G401.6 (cell line): ENCODE data around the gene TMEM184B.
A peak's percentile ranks its signal among the peaks of the same experiment; 100 is the strongest.
"Not testable (repeated sequence)": the region's sequence is repeated elsewhere in the genome, so short reads cannot be mapped to it uniquely, and the experiment has no call there.

Source experiments
- FAIRE-seq: peaks from 2 replicates; lab custom pipeline; 2012; peaks lifted over from hg19 to GRCh38; lab: Jason Lieb, UNC

Gene TMEM184B

DNA sequence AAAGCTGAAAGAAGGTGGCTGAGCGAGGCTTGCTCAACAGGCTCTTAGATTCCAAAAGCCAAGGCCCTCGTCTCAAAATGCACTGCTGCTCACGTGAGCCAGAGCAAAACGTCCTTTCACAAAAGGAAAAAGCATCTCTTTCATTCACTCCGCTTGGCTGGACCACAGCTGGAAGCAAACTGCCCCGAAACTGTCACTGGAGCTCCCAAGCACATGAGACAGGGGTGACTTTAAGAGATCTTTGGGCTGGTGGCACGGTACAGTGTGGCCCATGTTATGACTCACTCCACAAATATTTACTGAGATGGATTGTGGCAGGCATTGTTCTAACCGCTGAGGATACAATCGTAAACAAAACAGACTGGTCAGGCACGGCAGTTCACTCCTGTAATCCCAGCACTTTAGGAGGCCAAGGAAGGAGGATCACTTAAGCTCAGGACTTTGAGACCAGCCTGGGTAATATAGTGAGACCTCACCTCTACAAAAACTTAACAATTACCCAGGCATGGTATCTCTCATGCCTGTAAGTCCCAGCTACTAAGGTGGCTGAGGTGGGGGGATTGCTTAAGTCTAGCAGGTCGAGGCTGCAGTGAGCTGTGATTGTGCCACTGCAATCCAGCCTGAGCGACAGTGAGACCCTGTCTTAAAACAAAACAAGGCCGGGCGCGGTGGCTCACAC is 94.7 kb downstream of the TMEM184B start:
- peak; percentile 83 for FAIRE-seq

DNA sequence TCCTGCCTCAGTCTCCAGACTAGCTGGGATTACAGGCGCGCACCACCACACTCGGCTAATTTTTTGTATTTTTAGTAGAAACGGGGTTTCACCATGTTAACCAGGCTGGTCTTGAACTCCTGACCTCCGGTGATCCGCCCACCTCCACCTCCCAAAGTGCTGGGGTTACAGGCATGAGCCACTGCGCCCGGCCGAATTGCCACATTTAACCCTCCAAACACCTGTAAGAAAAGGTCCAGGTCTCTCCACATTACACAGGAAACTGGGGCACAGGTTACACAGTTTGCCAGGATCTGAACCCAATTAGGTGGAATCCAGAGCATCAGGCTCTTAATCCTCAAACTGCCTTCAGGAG is 95.3 kb downstream of the TMEM184B start:
- not testable (repeated sequence) for FAIRE-seq

- no peak for FAIRE-seq
Measured at GRCh38 chr22:38177044-38177443, 95.8 kb downstream of the TMEM184B start.

DNA sequence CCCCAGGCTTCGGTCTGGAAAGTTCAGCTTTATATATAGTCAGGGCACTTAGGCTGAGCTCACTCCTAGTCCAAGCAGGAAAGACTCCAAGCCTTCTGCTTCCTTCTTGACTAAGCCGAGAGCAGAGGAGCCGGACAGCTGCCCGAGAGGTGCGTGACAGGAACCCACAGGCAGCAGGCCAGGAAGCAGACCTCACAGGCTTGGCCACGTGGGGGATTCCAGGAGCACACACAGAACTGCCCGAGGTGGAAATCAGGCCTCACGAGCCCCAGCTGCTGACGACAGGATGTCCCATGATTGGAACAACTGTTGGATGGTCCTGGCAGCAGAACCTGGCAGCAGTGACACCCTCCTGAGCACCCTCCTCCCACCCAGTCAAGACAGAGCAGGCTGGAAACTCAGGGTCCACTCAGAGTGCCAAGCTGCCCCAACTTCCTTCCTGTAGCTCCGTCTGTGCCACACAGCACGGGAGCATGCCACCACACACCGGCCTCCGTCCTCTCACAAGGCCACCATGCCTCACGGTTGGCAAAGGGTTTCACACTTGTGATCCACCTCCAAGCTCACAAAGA is 96.6 kb downstream of the TMEM184B start:
- no peak for FAIRE-seq

DNA sequence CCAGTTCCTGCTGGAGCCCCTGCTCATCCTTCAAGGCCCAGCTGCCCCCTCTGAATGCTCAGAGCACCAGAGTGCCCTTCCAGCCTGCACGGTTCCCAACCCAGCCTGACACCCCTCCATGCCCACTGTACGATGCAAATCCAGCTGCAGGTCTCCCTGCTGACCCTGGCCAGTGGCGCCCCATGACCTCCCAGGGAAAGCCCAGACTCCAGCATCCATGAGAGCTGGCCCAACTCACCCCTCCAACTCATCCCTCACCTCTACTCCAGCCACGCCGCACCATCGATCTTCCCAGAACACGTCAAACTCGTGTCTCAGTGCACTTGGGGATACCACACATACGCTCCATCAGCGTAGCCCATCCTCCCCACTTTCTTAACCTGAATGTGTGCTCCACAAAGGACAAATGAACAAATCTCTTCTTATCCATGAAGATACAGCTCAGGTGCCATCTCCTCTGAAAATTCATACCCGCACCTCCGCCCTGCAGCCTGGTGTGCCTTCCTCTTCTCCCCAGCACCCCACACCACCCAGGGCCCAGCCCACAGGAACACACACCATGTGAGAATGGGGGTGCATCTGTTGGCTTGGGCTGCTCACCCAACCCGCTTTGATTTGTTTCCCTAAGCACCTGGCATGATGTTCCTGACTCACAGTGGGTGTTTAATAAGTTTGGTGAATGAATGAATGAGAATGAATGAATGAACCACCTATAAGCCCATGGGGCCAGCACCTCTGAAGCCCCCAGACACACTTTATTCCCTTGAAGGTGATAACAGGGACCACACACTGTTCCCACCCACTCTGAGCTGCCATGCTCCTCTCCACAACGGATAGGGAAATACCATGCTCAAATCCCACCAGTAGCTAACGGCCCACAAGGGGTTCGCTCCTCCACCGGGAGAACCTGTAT is 97.3 kb downstream of the TMEM184B start:
- FAIRE-seq, result no peak

DNA sequence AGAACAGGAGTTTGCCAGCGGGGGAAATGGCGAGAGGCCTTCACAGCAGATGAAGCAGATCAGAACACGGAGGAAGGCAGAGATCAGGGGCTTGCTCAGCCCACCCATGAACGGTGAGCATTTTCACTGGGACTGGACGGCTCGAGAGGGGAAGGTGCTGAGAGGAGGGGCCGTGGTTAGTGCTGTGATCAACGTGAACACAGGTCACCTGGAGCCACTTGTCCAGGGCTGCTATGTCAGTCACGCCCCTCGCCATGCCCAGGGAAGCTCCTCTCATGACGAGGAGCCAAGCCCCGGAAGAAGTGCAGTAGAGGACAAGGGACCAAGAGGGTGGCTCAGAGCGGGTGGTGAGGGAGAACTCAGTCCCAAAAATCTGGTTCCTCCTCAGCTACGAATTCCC is 98.2 kb downstream of the TMEM184B start:
- no peak for FAIRE-seq

GRCh38 chr22:38173641-38173906 is 99.2 kb downstream of the TMEM184B start:
- no peak for FAIRE-seq

- no peak for FAIRE-seq
Measured at GRCh38 chr22:38172832-38173640, 99.8 kb downstream of the TMEM184B start.

GRCh38 chr22:38171927-38172831 is 100.6 kb downstream of the TMEM184B start:
- FAIRE-seq, result no peak

DNA sequence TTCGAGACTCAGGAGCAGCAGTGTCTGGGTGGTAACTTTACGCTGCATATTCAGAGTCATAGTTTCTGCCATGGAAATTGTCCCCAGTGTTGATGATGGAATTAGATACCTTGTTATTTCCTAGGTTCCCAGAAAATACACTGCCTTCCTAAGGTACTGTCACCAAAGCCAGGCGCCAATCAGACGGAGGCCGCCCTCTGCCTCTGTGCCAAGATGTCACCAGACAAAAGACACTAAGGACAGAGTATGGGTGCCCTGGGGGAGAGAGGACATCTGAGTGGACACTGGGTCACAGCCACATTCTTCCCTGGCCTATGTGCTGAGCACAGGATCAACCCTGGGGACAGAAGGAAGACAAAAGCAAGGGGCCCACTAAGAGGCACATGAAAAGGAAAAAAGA is 102.3 kb downstream of the TMEM184B start:
- FAIRE-seq, result no peak
